HuH-7 (cell line): ENCODE results near the gene LYPD6B.

Experiments used
- DNase-seq: peaks from one replicate; pipeline ENCODE4 v3.0.0; 2011; ENCODE audit warnings: low spot score

LYPD6B gene

DNA sequence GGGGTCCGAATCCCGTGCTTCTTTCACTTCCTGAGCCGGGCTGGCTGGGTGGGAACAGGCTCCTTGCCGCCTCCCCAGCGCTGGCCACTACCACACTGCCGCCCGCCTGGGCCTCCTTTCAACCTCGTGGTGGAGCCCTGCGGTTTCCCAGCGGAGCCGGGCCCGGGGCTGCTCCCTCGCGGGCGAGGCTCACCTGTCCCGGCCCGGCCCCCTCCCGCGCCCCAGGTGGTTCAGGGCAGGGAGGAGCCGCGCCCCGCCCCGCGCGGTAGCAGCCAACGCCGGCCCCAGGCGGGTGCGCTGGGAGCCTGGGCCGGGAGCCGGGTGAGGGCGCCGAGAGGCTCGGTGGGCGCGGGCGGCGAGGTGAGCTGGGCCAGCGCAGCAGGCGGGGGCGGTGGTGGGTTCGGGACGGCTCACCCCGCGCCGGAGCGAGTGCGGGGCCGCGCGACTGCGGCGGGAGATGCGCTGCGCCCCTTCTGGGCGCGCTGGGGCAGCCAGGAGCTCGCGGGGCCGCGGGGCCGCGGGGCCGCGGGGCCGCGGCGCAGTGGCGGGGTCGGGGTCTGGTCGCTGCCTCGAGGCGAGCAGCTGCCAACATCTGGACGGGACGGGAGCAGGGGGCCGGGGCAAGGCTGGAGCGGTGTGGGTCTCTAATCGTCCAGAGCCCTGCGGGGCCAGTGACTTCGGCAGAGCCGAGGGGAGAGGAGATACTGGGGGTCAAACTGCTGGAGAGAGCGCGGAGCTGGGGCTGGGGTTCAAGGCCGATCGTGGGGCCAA is at the start of gene LYPD6B:
Gene LYPD6B (plus strand): TSS at position 258 of the 771 bp plus-strand sequence. CDS start 92,250 bp downstream, outside the sequence.
- peak; percentile 62 for DNase-seq

DNA sequence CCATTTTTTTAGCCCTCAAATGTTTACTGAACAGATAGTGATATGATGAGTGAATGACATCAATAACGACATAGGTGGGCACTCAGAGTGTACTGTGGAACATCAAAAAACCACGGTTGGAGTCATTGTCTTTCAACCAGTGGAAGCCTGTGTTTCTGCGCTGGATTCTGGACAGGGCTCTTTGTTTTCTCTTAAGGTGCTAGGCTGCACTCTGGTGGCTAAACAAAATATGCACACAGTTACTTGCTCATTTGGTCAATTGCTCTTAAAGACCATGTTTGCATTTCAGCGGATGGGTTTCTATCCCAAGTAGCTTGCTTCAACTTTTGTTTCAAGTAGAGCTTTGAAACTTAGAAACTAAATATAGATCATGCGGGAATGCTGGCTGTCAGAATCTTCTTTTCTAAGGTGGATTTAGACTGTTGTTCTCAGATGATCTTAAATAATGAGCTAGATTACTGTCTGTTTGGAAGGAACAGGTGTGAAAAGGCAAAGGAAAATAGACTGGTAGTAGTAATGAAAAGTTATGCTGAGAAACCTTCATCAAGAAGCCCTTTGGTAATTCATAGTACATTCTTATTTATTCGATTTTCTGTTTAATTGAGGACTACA is 48.5 kb upstream of the LYPD6B start:
- peak; percentile 80 for DNase-seq

DNA sequence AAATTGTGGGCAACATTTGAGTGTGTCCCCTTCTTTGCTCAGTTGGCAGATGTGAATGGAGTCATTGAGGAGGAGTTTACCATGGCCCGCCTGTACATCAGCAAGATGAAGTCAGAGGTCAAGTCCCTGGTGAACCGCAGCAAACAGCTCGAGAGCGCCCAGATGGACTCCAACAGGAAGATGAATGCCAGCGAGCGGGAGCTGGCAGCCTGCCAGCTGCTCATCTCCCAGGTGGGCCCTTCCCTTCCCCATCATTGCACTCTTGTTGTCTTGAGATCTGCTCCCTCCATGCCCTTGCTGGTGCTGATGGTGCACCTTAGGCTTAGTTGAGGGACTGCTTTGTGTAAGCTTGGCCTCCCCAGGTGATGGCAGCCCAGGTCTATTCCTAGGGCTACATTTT is 47.5 kb upstream of the LYPD6B start:
- DNase-seq: no peak

DNA sequence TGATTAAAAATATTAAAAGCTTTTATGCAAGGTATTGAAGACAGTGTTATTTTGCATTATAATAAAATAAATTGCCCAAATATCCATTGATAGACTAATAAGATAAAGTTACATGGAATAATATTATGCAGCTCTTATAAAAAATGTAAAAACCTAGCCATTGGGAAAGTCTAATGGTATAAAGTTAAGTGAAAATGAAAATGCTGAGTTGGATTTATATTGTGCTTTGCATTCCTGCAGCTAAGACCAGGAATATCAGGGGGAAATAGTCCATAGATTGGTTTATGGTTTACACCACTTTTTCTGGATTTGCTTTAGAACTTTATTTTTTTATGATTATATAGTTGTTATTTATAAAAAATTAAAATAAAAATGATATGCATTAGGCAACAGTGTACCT is 46.1 kb upstream of the LYPD6B start:
- DNase-seq: no peak

- DNase-seq: no peak
Observed at GRCh38 chr2:148993351-148993750, 45.1 kb upstream of the LYPD6B start.

- no peak for DNase-seq
Observed at GRCh38 chr2:148994341-148994740, 44.2 kb upstream of the LYPD6B start.

DNA sequence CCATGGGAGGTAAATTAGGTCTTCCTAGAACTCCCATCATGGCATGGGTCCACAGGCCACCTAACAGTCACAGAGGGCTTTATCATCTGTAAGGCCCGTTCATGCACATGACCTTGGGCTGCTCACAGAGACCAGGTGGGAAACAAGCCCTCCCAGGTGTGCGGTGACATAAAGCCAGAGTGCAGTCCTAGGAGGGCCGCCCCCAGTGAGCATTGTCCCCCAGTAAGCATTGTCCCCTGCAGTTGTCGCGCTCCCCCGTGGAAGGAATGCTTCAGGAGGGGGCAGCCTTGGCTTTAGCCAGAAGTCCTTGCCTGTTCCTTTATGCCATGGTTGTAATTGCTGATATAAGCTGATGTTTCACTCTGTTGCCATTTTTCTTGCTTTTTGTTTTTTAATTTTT is 41.7 kb upstream of the LYPD6B start:
- DNase-seq: no peak

GRCh38 chr2:148998165-148998830 is 40.2 kb upstream of the LYPD6B start:
- DNase-seq: no peak

GRCh38 chr2:148998831-148999200 is 39.7 kb upstream of the LYPD6B start:
- no peak for DNase-seq

GRCh38 chr2:148999451-148999921 is 39.0 kb upstream of the LYPD6B start:
- DNase-seq: peak; percentile 58

- no peak for DNase-seq
Observed at GRCh38 chr2:149000158-149000938, 38.2 kb upstream of the LYPD6B start.

GRCh38 chr2:149001496-149001895 is 37.0 kb upstream of the LYPD6B start:
- DNase-seq: no peak

GRCh38 chr2:149002378-149002890 is 36.1 kb upstream of the LYPD6B start:
- no peak for DNase-seq

- no peak for DNase-seq
Observed at GRCh38 chr2:149002891-149003740, 35.4 kb upstream of the LYPD6B start.

- DNase-seq: no peak
Observed at GRCh38 chr2:149004836-149005235, 33.7 kb upstream of the LYPD6B start.

GRCh38 chr2:149005471-149006077 is 32.9 kb upstream of the LYPD6B start:
- peak; percentile 71 for DNase-seq

DNA sequence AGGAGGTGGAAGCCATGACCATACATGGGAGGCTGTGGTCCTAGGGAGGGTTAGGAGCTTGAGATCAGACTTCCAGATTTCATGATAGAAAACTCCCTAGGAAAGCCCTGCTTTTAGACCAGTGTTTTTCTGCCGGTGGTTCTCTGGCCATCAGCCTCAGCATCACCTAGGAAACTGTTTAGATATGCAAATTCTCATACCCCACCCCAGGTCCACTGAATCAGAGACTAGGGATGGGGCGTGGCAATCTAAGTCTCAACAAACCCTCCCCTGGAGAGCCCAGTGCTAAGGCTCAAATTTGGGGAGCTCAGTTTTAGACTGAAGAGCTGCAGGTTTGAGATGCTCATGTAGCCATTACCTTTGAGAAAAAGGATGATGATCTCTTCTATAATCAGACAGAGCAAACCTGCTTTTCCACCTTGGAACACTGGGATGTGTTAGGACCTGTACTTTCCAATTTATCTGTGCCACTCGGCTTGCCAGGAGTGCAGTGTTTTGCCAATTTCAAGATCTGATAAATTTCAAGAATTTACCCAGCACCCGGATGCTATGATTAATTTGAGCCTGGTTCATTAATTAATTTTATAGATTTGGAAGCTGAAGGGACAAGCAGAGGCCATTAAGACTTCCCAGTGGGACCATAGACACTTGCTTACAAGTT is 31.5 kb upstream of the LYPD6B start:
- no peak for DNase-seq

DNA sequence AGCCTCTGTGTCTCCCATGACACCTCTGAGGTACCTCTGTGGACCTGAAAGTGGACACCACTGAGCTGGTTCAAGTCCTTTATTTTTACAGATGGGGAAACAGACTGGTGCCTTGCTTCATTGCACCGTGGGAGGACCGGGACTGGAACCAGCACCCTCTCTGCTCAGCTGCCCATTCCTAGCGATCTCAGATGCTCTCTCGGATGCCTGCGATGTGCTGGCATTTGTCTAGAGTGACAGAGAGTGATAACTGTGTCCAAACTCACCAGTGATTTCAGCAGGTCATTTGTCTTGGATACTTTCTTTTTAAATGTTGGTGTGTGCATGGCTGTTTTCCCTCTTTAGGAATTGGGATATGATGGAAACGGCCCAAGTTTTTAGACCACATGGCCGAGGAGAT is 30.1 kb upstream of the LYPD6B start:
- DNase-seq: no peak

DNA sequence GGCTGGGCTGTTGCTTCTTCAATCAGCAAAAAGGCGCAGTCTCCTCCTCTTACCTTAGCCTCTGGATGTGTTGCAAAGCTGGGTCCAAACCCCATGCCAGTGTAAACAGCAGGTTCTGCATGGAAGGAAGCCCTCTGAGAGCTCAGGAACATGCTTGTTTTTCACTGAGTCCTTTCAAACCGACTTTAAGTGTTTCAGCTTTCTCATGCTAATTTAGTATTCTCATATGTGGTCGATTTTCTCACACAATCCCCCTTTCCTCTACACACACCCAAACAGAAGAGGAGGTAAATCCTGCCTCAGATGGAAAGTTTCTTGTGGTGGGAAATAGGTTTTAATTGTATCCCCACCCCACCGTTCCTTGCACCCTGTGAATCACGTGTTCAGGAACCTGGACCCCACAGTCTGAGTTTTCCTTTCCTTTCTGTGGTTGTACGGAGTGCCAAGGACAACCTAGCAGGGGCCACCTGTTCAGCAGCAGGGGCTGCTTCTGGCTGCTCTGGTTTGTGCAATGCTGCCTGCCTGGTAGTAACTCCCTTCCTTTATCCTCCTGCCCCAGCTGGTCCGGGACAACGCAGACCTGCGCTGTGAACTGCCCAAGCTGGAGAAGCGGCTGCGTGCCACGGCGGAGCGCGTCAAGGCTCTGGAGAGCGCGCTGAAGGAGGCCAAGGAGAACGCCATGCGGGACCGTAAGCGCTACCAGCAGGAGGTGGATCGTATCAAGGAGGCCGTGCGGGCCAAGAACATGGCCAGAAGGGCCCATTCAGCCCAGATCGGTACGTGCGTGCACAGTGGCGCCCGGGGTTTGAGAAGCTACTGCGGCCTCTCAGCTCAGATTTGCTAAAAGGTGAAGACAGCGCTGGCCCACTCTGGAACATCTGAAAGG is 28.7 kb upstream of the LYPD6B start:
- DNase-seq: no peak
